GM12864 (cell line): ENCODE results near the gene SFMBT2.

Source experiments
- DNase-seq: peaks from one replicate; pipeline ENCODE4 v3.0.0-alpha.2; 2011; ENCODE audit warnings: low read depth
- H3K4me3 ChIP-seq: 2 replicates; pipeline ENCODE4 v1.5.1; 2011; ENCODE audit warnings: mild to moderate bottlenecking, low read depth, low read length, control low read depth
- CTCF ChIP-seq: IDR thresholded peaks from 2 replicates; pipeline ENCODE4 v1.5.1; 2011; ENCODE audit warnings: low read depth, mild to moderate bottlenecking, moderate library complexity, low read length, control low read depth, inconsistent platforms; ENCODE audit errors: missing control alignments

SFMBT2 gene

GRCh38 chr10:7261351-7261750 is 149.5 kb downstream of the SFMBT2 start:
- no peak for TF ChIP-seq CTCF
- no peak for DNase-seq
- H3K4me3 ChIP-seq = no peak overlapping the region

- DNase-seq = no peak
- TF ChIP-seq CTCF = no peak
- H3K4me3 ChIP-seq = no peak overlapping the region
Measured at GRCh38 chr10:7260912-7261311, 149.9 kb downstream of the SFMBT2 start.

- peak; percentile 51 for DNase-seq
- peak; percentile 62 for TF ChIP-seq CTCF
- no peak overlapping the region for H3K4me3 ChIP-seq
Measured at GRCh38 chr10:7260412-7260900, 150.4 kb downstream of the SFMBT2 start.

GRCh38 chr10:7258948-7259523 is 151.8 kb downstream of the SFMBT2 start:
- no peak for TF ChIP-seq CTCF
- no peak overlapping the region for H3K4me3 ChIP-seq
- no peak for DNase-seq

- no peak overlapping the region for H3K4me3 ChIP-seq
- DNase-seq = no peak
- TF ChIP-seq CTCF = no peak
Measured at GRCh38 chr10:7255517-7255916, 155.3 kb downstream of the SFMBT2 start.

GRCh38 chr10:7251696-7252465 is 159.0 kb downstream of the SFMBT2 start:
- no peak for DNase-seq
- TF ChIP-seq CTCF = no peak
- H3K4me3 ChIP-seq = no peak overlapping the region
